ENCODE measurements around the gene CDK2AP2. TPM values are rescaled to one million over a fixed set of nuclear protein-coding genes. Genes with fewer than 3 reads are reported as not detected.
A peak's percentile ranks its signal among the peaks of the same experiment; 100 is the strongest.

Gene CDK2AP2
- total and polyA plus RNA-seq, 2 of the 8 experiments (the other 6 are each of a cell fraction or from before 2014, with no cell fraction given): 49.6 to 65.1 TPM

DNA sequence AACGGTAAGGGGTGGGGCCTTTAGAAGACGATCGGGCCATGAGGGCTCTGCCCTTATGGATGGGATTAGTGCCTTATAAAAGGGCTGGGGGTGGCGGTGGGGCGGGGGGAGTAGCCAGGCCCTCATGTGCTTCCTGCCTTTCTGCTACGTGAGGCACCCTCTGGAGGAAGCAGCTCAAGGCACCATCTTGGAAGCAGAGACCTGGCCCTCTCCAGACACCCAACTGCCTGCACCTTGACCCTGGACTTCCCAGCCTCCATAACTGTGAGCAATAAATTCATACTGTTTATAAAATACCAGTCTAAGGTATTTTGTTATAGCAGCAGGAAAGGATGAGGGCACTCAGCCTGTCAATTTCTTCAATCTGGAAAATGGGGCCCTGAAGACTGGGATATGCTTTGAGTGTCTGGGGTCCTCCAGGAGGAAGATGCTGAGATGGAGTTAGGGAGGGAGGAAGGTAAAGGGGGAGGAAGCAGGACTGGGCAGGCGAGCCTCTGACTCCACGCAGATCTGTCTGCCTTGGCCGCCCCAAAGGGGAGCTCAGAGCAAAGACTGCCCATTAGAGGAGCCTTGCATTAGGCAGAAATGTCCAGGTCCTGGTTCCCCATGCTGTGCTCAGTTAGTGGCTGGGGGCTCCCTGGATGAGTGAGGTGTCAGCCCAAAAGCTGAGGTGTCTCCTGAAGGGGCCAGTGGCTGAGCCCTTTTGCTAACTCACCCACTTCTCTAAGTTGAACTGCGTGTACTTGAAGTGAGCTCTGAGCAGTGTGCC lies 10.0 kb upstream of the CDK2AP2 start:
- H3K27ac ChIP-seq (ENCODE audit: low read depth, low read length): no peak overlapping the region
- no peak for FAIRE-seq
- H3K4me2 ChIP-seq (ENCODE audit: insufficient read depth in 1 of 2, low read depth in 2 of 2, low read length in 2 of 2): no peak overlapping the region
- 92% methylated on average over 10 of the region's 10 CpGs; no CpG with 5 or more reads in 1 of the 2 experiments for WGBS, 2 experiments (ENCODE audit: extremely low coverage in 1 of 2, insufficient coverage in 1 of 2, insufficient read length in 1 of 2, insufficient replicate concordance in 2 of 2, low coverage in 1 of 2, low lambda C conversion rate in 2 of 2, missing lambda C conversion rate in 1 of 2)
- H3K79me1 ChIP-seq (ENCODE audit: low read depth, low read length): no peaks in the 10 kb centered on the region
- 0 out of 2 replicates have a peak overlapping the region, but pooled peaks have one; percentile 5 for H2AFZ ChIP-seq (ENCODE audit: low read length)
- ChIA-PET POLR2A (ENCODE audit: partially characterized antibody) (interaction anchor here (1.0 to 1.9 kb wide), 3 partner anchors 10 to 64 kb away, joined by 3 to 7 read pairs (median 5); partner anchors contain the start of gene CDK2AP2), CTCF (ENCODE audit: partially characterized antibody) (interaction anchor here (0.6 to 1.2 kb wide), 3 partner anchors 23 to 1161 kb away, joined by 3 to 4 read pairs (median 3); no protein-coding TSS in a partner anchor)
- no peaks in the 10 kb centered on the region for H3K23me2 ChIP-seq (ENCODE audit: low read depth, low read length)
- no peak overlapping the region for H3K14ac ChIP-seq (ENCODE audit: insufficient read length)
- H3K23ac ChIP-seq (ENCODE audit: insufficient read length): no peak overlapping the region
- no peaks in the 10 kb centered on the region for H3K36me3 ChIP-seq (ENCODE audit: control insufficient read depth in 2 of 4, insufficient read depth in 4 of 4, low read length in 3 of 4)
- DNase-seq (ENCODE audit: low read depth in 1 of 2, low spot score in 2 of 2): no peak
- H2BK20ac ChIP-seq (ENCODE audit: low read length): no peak overlapping the region
- H3K9me3 ChIP-seq (ENCODE audit: insufficient read depth in 2 of 2, low read depth in 1 of 2, low read length in 1 of 2): no peaks in the 10 kb centered on the region
- H3K4me3 ChIP-seq (ENCODE audit: extremely low read depth in 1 of 4, insufficient read depth in 2 of 4, low read depth in 3 of 4, low read length in 4 of 4): no peak overlapping the region
- no peak overlapping the region for H3K56ac ChIP-seq (replicated peaks; ENCODE audit: insufficient read length, low read depth, low read length)
- no peak overlapping the region for H3K4ac ChIP-seq (replicated peaks; ENCODE audit: insufficient read length, low read depth, low read length)
- no peak overlapping the region for H3K18ac ChIP-seq (ENCODE audit: extremely low read depth, low read length)
- H3K9ac ChIP-seq (replicated peaks in 1 of 4; ENCODE audit: extremely low read depth in 1 of 4, low read depth in 3 of 4, low read length in 3 of 4): no peak overlapping the region
- H3K79me2 ChIP-seq (ENCODE audit: control insufficient read depth in 1 of 2, insufficient read depth in 2 of 2, low read length in 2 of 2): no peaks in the 10 kb centered on the region
- H3K4me1 ChIP-seq (replicated peaks in 1 of 4; ENCODE audit: control insufficient read depth in 3 of 4, insufficient read depth in 4 of 4, low read length in 3 of 4): no peaks in the 10 kb centered on the region
- no peak overlapping the region for H4K5ac ChIP-seq (ENCODE audit: insufficient read length, low read depth, low read length)
- no peak overlapping the region for H4K91ac ChIP-seq (replicated peaks; ENCODE audit: insufficient read length, low read length)
- TF ChIP-seq NANOG (IDR thresholded peaks at IDR 0.05; ENCODE audit: insufficient read depth, low read depth, low read length, poor library complexity, severe bottlenecking): no peak
- TF ChIP-seq SP1 (IDR thresholded peaks at IDR 0.05; ENCODE audit: low read depth, low read length): no peak
- TF ChIP-seq RBBP5 (IDR thresholded peaks at IDR 0.05; ENCODE audit: borderline replicate concordance, low read depth, low read length): no peak
- TF ChIP-seq EGR1 (IDR thresholded peaks at IDR 0.05; ENCODE audit: borderline replicate concordance, low read depth, low read length): no peak
- TF ChIP-seq, protein P1, sequence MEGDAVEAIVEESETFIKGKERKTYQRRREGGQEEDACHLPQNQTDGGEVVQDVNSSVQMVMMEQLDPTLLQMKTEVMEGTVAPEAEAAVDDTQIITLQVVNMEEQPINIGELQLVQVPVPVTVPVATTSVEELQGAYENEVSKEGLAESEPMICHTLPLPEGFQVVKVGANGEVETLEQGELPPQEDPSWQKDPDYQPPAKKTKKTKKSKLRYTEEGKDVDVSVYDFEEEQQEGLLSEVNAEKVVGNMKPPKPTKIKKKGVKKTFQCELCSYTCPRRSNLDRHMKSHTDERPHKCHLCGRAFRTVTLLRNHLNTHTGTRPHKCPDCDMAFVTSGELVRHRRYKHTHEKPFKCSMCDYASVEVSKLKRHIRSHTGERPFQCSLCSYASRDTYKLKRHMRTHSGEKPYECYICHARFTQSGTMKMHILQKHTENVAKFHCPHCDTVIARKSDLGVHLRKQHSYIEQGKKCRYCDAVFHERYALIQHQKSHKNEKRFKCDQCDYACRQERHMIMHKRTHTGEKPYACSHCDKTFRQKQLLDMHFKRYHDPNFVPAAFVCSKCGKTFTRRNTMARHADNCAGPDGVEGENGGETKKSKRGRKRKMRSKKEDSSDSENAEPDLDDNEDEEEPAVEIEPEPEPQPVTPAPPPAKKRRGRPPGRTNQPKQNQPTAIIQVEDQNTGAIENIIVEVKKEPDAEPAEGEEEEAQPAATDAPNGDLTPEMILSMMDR (IDR thresholded peaks at IDR 0.05; ENCODE audit: control extremely low read depth in 1 of 3, insufficient read depth in 1 of 3, low read depth in 1 of 3, low read length in 3 of 3): no peak
- H4K8ac ChIP-seq (ENCODE audit: extremely low read depth, insufficient read depth, low read length): no peak overlapping the region; the same call in none of the 2 replicates
- H2BK15ac ChIP-seq (ENCODE audit: low read length): peak overlapping the region; percentile 75; the same call in 1 of the 2 replicates
- H2BK12ac ChIP-seq (ENCODE audit: low read depth, low read length): no peak overlapping the region
- H3K27me3 ChIP-seq (replicated peaks in 1 of 4; ENCODE audit: control insufficient read depth in 3 of 4, extremely low read depth in 1 of 4, insufficient read depth in 3 of 4, low read length in 3 of 4): peaks cover 0 to 5% (median 1%) of the 10 kb centered on the region in 4 experiments; a peak in 2 of 7 replicates
- H4K20me1 ChIP-seq (replicated peaks in 1 of 2; ENCODE audit: control insufficient read depth in 1 of 2, insufficient read depth in 2 of 2, low read length in 2 of 2): no peaks in the 10 kb centered on the region
- no peak overlapping the region for H2AK5ac ChIP-seq (ENCODE audit: low read depth, low read length)
- H2BK5ac ChIP-seq (ENCODE audit: low read depth, low read length): no peak overlapping the region
- H2BK120ac ChIP-seq (replicated peaks; ENCODE audit: low read depth, low read length): no peak overlapping the region
